ENCODE results near the gene SPATA32. TPM values are rescaled to one million over a fixed set of nuclear protein-coding genes. Genes with fewer than 3 reads are reported as not detected.

Gene SPATA32
- total RNA-seq, 1 experiment from 2014 or later = 0.85 TPM

DNA sequence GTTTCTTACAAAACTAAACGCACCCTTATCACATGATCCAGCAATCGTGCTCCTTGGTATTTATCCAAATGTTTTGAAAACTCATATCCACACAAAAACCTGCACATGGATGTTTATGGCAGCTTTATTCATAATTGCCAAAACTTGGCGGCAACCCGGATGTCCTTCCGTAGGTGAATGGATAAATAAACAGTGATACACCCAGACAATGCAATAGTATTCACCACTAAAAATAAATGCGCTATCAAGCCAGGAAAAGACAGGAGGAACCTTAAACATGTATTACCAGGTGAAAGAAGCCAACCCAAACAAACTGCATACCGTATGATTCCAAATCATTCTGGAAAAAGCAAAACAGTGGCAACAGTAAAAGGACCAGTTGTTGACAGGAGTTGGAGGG, 10.0 kb downstream of the SPATA32 start:
- intact Hi-C loops (cut with micrococcal nuclease; ENCODE audit: unreplicated experiment) = no loop called here
- Mint-ChIP-seq H3K4me1 (ENCODE audit: low read depth, unreplicated experiment) (peaks cover 3% of the 10 kb centered on the region), H3K27me3 (ENCODE audit: unreplicated experiment) (no peaks in the 10 kb centered on the region), H3K36me3 (ENCODE audit: insufficient read depth, unreplicated experiment) (peaks cover 58% of the 10 kb centered on the region), H3K27ac (ENCODE audit: unreplicated experiment) (no peak overlapping the region), H3K9me3 (ENCODE audit: low read depth, unreplicated experiment) (no peaks in the 10 kb centered on the region), H3K4me3 (ENCODE audit: low read depth, unreplicated experiment) (no peak overlapping the region)
- no TSS peak for BruUV-seq (replicated peaks)
- no peak for DNase-seq
- CTCF ChIA-PET = no interaction called here
- TF ChIP-seq, protein P1, sequence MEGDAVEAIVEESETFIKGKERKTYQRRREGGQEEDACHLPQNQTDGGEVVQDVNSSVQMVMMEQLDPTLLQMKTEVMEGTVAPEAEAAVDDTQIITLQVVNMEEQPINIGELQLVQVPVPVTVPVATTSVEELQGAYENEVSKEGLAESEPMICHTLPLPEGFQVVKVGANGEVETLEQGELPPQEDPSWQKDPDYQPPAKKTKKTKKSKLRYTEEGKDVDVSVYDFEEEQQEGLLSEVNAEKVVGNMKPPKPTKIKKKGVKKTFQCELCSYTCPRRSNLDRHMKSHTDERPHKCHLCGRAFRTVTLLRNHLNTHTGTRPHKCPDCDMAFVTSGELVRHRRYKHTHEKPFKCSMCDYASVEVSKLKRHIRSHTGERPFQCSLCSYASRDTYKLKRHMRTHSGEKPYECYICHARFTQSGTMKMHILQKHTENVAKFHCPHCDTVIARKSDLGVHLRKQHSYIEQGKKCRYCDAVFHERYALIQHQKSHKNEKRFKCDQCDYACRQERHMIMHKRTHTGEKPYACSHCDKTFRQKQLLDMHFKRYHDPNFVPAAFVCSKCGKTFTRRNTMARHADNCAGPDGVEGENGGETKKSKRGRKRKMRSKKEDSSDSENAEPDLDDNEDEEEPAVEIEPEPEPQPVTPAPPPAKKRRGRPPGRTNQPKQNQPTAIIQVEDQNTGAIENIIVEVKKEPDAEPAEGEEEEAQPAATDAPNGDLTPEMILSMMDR (IDR thresholded peaks at IDR 0.05; ENCODE audit: unreplicated experiment) = no peak

DNA sequence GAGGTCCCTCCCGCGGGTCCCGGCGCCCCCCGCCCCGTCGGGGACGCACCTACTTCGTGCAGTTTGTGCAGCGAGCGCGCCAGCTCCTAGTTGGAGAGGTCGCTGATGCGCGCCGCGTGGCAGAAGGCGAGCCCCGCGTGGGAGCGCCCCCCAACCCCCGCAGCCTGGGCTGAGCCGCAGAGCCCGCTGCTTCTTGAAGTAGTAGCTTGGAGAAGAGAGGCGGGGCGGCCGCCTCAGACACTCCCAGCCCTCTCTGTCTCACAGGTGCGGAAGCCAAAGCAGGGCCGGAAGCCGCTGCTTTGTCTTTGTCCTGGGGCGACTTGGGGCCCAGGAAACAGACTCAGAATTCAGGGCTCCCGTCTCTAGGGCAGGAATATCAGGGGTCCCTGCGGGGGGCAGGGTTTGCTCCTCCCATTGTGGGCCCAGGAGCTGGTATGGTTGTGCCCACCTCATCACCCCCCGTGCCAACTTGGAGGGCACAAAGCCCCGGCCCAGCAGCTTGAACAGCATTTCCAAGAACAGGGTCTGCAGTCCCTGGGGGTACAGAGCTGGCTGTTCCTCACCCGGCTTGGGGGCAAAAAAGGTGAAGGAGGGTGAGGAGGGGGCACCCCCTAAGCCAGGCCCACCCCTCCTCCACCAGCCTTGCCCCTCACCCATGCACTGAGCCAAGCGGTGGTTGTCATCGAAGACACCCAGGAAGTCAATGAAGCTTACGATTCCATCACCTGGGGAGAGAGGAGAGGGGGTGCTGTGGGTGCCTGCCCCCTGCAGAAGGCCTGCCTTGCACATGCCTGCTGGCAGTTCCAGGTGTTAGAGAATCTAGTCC, 13.5 kb downstream of the SPATA32 start:
- peak overlapping the region; percentile 97 for H3K4me3 Mint-ChIP-seq (ENCODE audit: low read depth, unreplicated experiment)
- DNase-seq = peak; percentile 77
- H3K27ac Mint-ChIP-seq (ENCODE audit: unreplicated experiment) = peak overlapping the region; percentile 89
- TSS peak; percentile 31 for BruUV-seq (replicated peaks)
- H3K9me3 Mint-ChIP-seq (ENCODE audit: low read depth, unreplicated experiment) = no peaks in the 10 kb centered on the region
- TF ChIP-seq, protein P1 (IDR thresholded peaks at IDR 0.05; ENCODE audit: unreplicated experiment) = no peak
- peaks cover 10% of the 10 kb centered on the region for H3K4me1 Mint-ChIP-seq (ENCODE audit: low read depth, unreplicated experiment)
- peaks cover 57% of the 10 kb centered on the region for H3K36me3 Mint-ChIP-seq (ENCODE audit: insufficient read depth, unreplicated experiment)
- CTCF ChIA-PET = interaction anchor here (0.8 to 2.9 kb wide), 9 partner anchors 9 to 137 kb away, joined by 3 to 14 read pairs (median 4); partner anchors contain the start of gene ACBD4
- intact Hi-C loops (cut with micrococcal nuclease; ENCODE audit: unreplicated experiment) = no loop called here
- no peaks in the 10 kb centered on the region for H3K27me3 Mint-ChIP-seq (ENCODE audit: unreplicated experiment)

- Mint-ChIP-seq H3K4me1 (ENCODE audit: low read depth, unreplicated experiment) (peaks cover 10% of the 10 kb centered on the region), H3K27me3 (ENCODE audit: unreplicated experiment) (no peaks in the 10 kb centered on the region), H3K36me3 (ENCODE audit: insufficient read depth, unreplicated experiment) (peaks cover 55% of the 10 kb centered on the region), H3K4me3 (ENCODE audit: low read depth, unreplicated experiment) (peak overlapping the region; percentile 97), H3K9me3 (ENCODE audit: low read depth, unreplicated experiment) (no peaks in the 10 kb centered on the region), H3K27ac (ENCODE audit: unreplicated experiment) (peak overlapping the region; percentile 89)
- intact Hi-C loops (cut with micrococcal nuclease; ENCODE audit: unreplicated experiment) = no loop called here
- no TSS peak for BruUV-seq (replicated peaks)
- CTCF ChIA-PET = interaction anchor here (0.6 to 2.9 kb wide), 14 partner anchors 10 to 745 kb away, joined by 3 to 14 read pairs (median 3); partner anchors contain the start of gene ACBD4
- TF ChIP-seq, protein P1 (IDR thresholded peaks at IDR 0.05; ENCODE audit: unreplicated experiment) = no peak
- DNase-seq = peak; percentile 100
Observed at GRCh38 chr17:45247429-45248131, 14.3 kb downstream of the SPATA32 start.

DNA sequence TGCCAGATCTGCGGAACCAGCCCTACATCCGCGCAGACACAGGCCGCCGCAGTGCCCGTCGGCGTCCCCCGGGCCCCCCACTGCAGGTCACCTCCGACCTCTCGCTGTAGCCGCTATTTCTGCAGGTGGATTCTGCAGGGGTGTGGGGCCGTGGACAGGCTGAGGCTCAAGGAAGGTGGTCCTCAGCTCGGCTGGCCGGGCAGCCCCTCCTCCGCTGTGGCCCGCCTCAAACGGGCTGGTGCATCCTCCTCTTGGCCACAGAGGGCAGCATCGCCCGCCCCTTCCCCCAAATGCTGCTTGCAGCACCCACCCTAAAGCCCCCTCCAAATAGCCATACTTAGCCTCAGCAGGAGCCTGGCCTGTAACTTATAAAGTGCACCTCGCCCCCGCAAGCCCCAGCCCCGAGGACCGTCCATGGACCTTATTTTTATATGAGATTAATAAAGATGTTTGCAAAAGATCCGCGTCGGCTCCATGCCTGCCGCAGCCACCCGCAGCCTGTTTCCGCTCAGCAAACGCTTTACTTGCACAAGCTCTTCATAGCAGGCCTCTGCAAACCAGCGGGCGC, 14.9 kb downstream of the SPATA32 start:
- CTCF ChIA-PET = interaction anchor here (0.6 to 2.9 kb wide), 12 partner anchors 17 to 138 kb away, joined by 3 to 14 read pairs (median 4); partner anchors contain the start of gene ACBD4
- peak; percentile 77 for DNase-seq
- H3K36me3 Mint-ChIP-seq (ENCODE audit: insufficient read depth, unreplicated experiment) = peaks cover 58% of the 10 kb centered on the region
- TF ChIP-seq, protein P1 (IDR thresholded peaks at IDR 0.05; ENCODE audit: unreplicated experiment) = peak; percentile 80
- H3K9me3 Mint-ChIP-seq (ENCODE audit: low read depth, unreplicated experiment) = no peaks in the 10 kb centered on the region
- peak overlapping the region; percentile 97 for H3K4me3 Mint-ChIP-seq (ENCODE audit: low read depth, unreplicated experiment)
- TSS peak; percentile 46 for BruUV-seq (replicated peaks)
- intact Hi-C loops (cut with micrococcal nuclease; ENCODE audit: unreplicated experiment) = no loop called here
- H3K4me1 Mint-ChIP-seq (ENCODE audit: low read depth, unreplicated experiment) = peaks cover 10% of the 10 kb centered on the region
- peak overlapping the region; percentile 89 for H3K27ac Mint-ChIP-seq (ENCODE audit: unreplicated experiment)
- no peaks in the 10 kb centered on the region for H3K27me3 Mint-ChIP-seq (ENCODE audit: unreplicated experiment)

All from Calu3 (cell line).